Uterus (tissue), 4 donors: ENCODE data around the gene NKX2-8. TPM values are rescaled to one million over a fixed set of nuclear protein-coding genes. Genes with fewer than 3 reads are reported as not detected.
A peak's percentile ranks its signal among the peaks of the same experiment; 100 is the strongest.

Experiments used
- DNase-seq, 2 donors: peaks; one replicate each; pipeline ENCODE4 v3.0.0-alpha.2; 2019 to 2020
- H3K27ac ChIP-seq, 2 donors: fragments of 200-600 bp; sonication (generic); 1 replicate in 1 of 2; 2 replicates in 1 of 2; pipeline ENCODE4 v1.5.1; 2016 to 2018
- H3K27me3 ChIP-seq, 2 donors: fragments of 200-600 bp; sonication (generic); one replicate each; pipeline ENCODE4 v1.5.1; 2018 to 2019; ENCODE audit warnings: control low read depth in 1 of 2
- H3K36me3 ChIP-seq, 2 donors: fragments of 200-600 bp; sonication (generic); one replicate each; pipeline ENCODE4 v1.5.1; 2019; ENCODE audit warnings: control low read depth in 1 of 2
- H3K4me1 ChIP-seq, 2 donors: fragments of 200-600 bp; sonication (generic); one replicate each; pipeline ENCODE4 v1.5.1; 2018 to 2019; ENCODE audit warnings: control low read depth in 1 of 2
- H3K4me3 ChIP-seq, 2 donors: fragments of 200-600 bp; sonication (generic); 1 replicate in 1 of 2; 2 replicates in 1 of 2; pipeline ENCODE4 v1.5.1; 2018 to 2019; ENCODE audit warnings: mild to moderate bottlenecking in 1 of 2
- H3K9me3 ChIP-seq, 2 donors: fragments of 200-600 bp; sonication (generic); one replicate each; pipeline ENCODE4 v1.5.1; 2019; ENCODE audit warnings: control low read depth in 1 of 2
- CTCF ChIP-seq, 4 experiments: fragments of 200-600 bp in 2 of 4; fragments of 450-650 bp in 2 of 4; sonication (generic) in 2 of 4; IDR thresholded peaks; one replicate each; pipeline ENCODE4 v1.5.1; 2016 to 2019; ENCODE audit warnings: antibody characterized with exemption in 4 of 4, mild to moderate bottlenecking in 2 of 4, moderate library complexity in 1 of 4
- POLR2A ChIP-seq, 2 donors: fragments of 450-650 bp; IDR thresholded peaks; one replicate each; pipeline ENCODE4 v1.6.1; 2016; ENCODE audit warnings: antibody characterized with exemption in 2 of 2, mild to moderate bottlenecking in 1 of 2, moderate library complexity in 1 of 2
- intact Hi-C: fragments of 100-400 bp; cut with DNase I; formaldehyde crosslinking; loops from one replicate; pipeline ENCODE4 v1.15.1; 2023; ENCODE audit warnings: low total_unique reads
- total RNA-seq, 4 donors: library from RNA; depleted of rRNA in 3 of 4; stranded (reverse); fragments of >200 nt in 3 of 4; gene quantifications; one replicate each; pipeline versions ENCODE4 v1.1.0 to v1.2.4, GENCODE V29; 2014 to 2023
- donor health status: DM: yes; HTN: yes; CAD: no.

Gene NKX2-8
- total RNA-seq, 4 donors from 2014 or later = 0.46 TPM; not detected in 3

GRCh38 chr14:36585100-36585499, 2.7 kb upstream of the NKX2-8 start:
- intact Hi-C loops = no loop called here
- Histone ChIP-seq H3K4me3 (no peak overlapping the region), H3K9me3 (no peaks in the 10 kb centered on the region), H3K27me3 (peaks cover 0 to 42% of the 10 kb centered on the region in 2 donors), H3K4me1 (peaks cover 0 to 20% of the 10 kb centered on the region in 2 donors), H3K36me3 (no peaks in the 10 kb centered on the region), H3K27ac (no peak overlapping the region)
- no peak for TF ChIP-seq POLR2A (IDR thresholded peaks at IDR 0.05)
- TF ChIP-seq CTCF (IDR thresholded peaks at IDR 0.05) = no peak
- no peak for DNase-seq

- intact Hi-C loops = no loop called here
- DNase-seq = no peak
Observed at GRCh38 chr14:36583893-36584811, 1.7 kb upstream of the NKX2-8 start.

GRCh38 chr14:36583242-36583892, 953 bp upstream of the NKX2-8 start:
- TF ChIP-seq POLR2A (IDR thresholded peaks at IDR 0.05) (no peak), CTCF (IDR thresholded peaks at IDR 0.05) (no peak)
- intact Hi-C loops = no loop called here
- Histone ChIP-seq H3K27ac (no peak overlapping the region), H3K36me3 (no peaks in the 10 kb centered on the region), H3K9me3 (no peaks in the 10 kb centered on the region), H3K27me3 (peaks cover 0 to 46% of the 10 kb centered on the region in 2 donors), H3K4me3 (no peak overlapping the region), H3K4me1 (peaks cover 0 to 20% of the 10 kb centered on the region in 2 donors)
- DNase-seq = no peak

More at GRCh38 chr14:36583893-36584811, 1.7 kb upstream of the NKX2-8 start:
- TF ChIP-seq CTCF (IDR thresholded peaks at IDR 0.05) (no peak), POLR2A (IDR thresholded peaks at IDR 0.05) (no peak)
- Histone ChIP-seq H3K9me3 (no peaks in the 10 kb centered on the region), H3K27ac (no peak overlapping the region), H3K36me3 (no peaks in the 10 kb centered on the region), H3K4me1 (peaks cover 0 to 20% of the 10 kb centered on the region in 2 donors), H3K27me3 (peaks cover 0 to 42% of the 10 kb centered on the region in 2 donors), H3K4me3 (no peak overlapping the region)

GRCh38 chr14:36582874-36583241, 444 bp upstream of the NKX2-8 start:
- Histone ChIP-seq H3K27ac (no peak overlapping the region), H3K27me3 (peaks cover 0 to 44% of the 10 kb centered on the region in 2 donors), H3K4me1 (peaks cover 0 to 20% of the 10 kb centered on the region in 2 donors), H3K9me3 (no peaks in the 10 kb centered on the region), H3K36me3 (no peaks in the 10 kb centered on the region), H3K4me3 (no peak overlapping the region)
- no peak for DNase-seq
- no peak for TF ChIP-seq POLR2A (IDR thresholded peaks at IDR 0.05)
- intact Hi-C loops = no loop called here

- H3K36me3 ChIP-seq = no peaks in the 10 kb centered on the region
- no peak for TF ChIP-seq CTCF (IDR thresholded peaks at IDR 0.05)
- no peak for TF ChIP-seq POLR2A (IDR thresholded peaks at IDR 0.05)
- DNase-seq = no peak
- peaks cover 0 to 38% of the 10 kb centered on the region in 2 donors for H3K27me3 ChIP-seq
- peaks cover 0 to 20% of the 10 kb centered on the region in 2 donors for H3K4me1 ChIP-seq
- intact Hi-C loops = no loop called here
- peak overlapping the region; percentile 11 to 16 for H3K4me3 ChIP-seq
- H3K27ac ChIP-seq = no peak overlapping the region
- no peaks in the 10 kb centered on the region for H3K9me3 ChIP-seq
Observed at GRCh38 chr14:36580856-36581831, 1.3 kb downstream of the NKX2-8 start.
